Measurements from ENCODE around the gene APBB2.

The APBB2 gene

DNA sequence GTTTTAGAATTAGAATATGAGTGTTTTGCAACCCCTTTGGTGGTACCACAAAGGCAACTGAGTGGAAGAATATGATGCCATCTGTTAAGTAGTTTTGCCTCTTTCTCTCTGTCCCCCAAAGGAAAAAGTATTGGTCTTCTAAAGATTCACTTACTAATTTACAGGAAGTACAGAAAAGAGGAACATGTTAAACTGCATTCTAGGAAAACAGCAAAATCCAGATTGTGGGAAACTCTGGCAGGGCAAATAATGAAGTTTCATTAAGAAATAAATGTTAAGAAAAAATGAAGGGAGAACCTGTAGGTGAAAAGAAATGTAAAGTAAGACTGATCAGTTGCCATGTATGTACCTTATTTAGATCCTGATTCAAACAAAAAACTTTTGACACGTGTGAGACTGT lies 425.3 kb downstream of the APBB2 start:
- DNase-seq: no peak

GRCh38 chr4:40788331-40788730 lies 426.0 kb downstream of the APBB2 start:
- no peak for DNase-seq

- no peak for DNase-seq
Measured at GRCh38 chr4:40785727-40786126, 428.6 kb downstream of the APBB2 start.

GRCh38 chr4:40782876-40783275 lies 431.5 kb downstream of the APBB2 start:
- DNase-seq: no peak

DNA sequence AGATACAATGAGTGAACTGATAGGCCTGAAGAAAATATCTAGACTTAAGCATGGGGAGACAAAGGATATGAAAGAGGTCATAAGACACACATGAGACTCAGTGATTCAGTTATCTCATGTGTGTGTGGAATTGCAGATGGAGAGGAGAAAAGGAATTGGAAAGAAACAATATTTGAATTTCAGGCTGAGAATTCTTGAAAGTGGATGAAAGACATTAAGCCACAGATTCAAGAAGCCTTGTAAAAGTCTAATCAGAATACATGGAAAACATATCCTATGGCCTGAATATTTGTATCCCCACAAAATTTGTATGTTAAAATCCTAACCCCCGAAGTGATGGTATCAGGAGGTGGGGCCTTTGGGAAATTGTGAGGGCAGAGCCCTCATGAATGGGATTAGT lies 436.3 kb downstream of the APBB2 start:
- no peak for DNase-seq

- no peak for DNase-seq
Measured at GRCh38 chr4:40769266-40769665, 445.1 kb downstream of the APBB2 start.

DNA sequence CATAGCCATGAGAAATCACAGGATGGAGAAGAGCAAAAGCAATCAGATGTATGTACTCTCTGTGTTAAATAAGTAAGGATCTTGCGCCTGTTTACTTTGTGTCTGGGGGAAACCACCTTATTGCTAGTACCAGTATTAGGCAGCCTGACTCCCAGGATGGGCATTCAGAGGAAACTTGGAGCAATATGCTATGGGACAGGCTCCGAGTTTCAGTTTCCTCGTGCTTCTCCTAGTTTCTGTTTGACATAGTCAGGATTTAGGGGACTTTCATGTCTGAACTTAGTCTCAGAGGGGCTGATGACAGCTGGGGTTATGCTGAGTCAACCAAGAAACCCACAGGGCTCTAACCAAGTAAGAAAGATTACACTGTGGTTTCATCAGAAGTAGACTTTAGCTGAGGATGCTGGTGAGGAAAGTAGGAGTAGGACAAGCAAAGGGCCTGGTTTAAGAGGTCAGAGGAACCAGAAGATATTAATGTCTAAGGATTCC lies 451.1 kb downstream of the APBB2 start:
- no peak for DNase-seq
